Nephron (organoid): Measurements from ENCODE around the gene KRTAP5-1.
"Not testable (repeated sequence)": the region's sequence is repeated elsewhere in the genome, so short reads cannot be mapped to it uniquely, and the experiment has no call there.

ENCODE experiments used
- H3K27ac Mint-ChIP-seq, 3 experiments: 2 replicates each; pipeline ENCODE4 v1.8.0; 2020; ENCODE audit warnings: mixed read lengths in 3 of 3, mild to moderate bottlenecking in 2 of 3, moderate library complexity in 1 of 3
- H3K27me3 Mint-ChIP-seq: 2 replicates; pipeline ENCODE4 v1.8.0; 2021; ENCODE audit warnings: low read depth, mild to moderate bottlenecking, moderate library complexity, mixed read lengths
- H3K36me3 Mint-ChIP-seq: 2 replicates; pipeline ENCODE4 v1.8.0; 2020; ENCODE audit warnings: low read depth, mixed read lengths
- H3K4me1 Mint-ChIP-seq: 2 replicates; pipeline ENCODE4 v1.8.0; 2020; ENCODE audit warnings: mixed read lengths
- H3K4me3 Mint-ChIP-seq, 3 experiments: 2 replicates each; pipeline ENCODE4 v1.8.0; 2020; ENCODE audit warnings: mild to moderate bottlenecking in 3 of 3, mixed read lengths in 3 of 3, moderate library complexity in 2 of 3
- H3K9me3 Mint-ChIP-seq: 2 replicates; pipeline ENCODE4 v1.8.0; 2020; ENCODE audit warnings: mixed read lengths
- TF ChIP-seq, protein P1 (sequence below), 3 experiments: fragments of 200-600 bp; sonication (generic); IDR thresholded peaks; one replicate each; pipeline ENCODE4 v1.5.0; 2021; ENCODE audit warnings: antibody characterized with exemption in 3 of 3; ENCODE audit not compliant: unreplicated experiment in 3 of 3

The KRTAP5-1 gene

DNA sequence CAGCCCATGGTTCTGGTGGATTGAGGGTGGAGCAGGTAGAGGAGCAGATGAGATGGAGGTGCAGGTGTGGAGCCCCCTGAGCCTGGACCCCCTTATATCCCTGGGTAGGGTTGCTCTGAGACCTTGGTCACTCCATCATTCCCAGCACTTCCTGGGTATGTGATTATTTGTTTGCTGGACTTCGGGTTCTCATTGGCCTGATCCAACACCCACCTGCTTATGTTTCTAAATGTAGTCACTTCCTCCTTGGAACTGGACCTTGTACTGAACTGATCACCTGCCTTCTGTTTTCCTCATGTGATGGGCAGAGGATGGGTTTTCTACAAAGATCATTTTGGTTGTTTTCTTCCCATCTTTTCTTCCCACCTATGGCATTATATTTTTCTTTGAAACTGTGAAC is 37.0 kb upstream of the KRTAP5-1 start, which contains the start of gene KRTAP5-4:
KRTAP5-4 (minus strand) TSS at position 53 of the 400 bp plus-strand sequence; CDS start at position 8, 45 bp downstream.
- Mint-ChIP-seq H3K27ac (no peak within 1 kb of the TSS), H3K9me3 (peaks cover 6% of the 10 kb centered on the region), H3K4me1 (no peaks in the 10 kb centered on the region), H3K27me3 (peaks cover 27% of the 10 kb centered on the region), H3K36me3 (no peaks in the 10 kb centered on the region), H3K4me3 (no peak within 1 kb of the TSS)
- TF ChIP-seq, protein P1, sequence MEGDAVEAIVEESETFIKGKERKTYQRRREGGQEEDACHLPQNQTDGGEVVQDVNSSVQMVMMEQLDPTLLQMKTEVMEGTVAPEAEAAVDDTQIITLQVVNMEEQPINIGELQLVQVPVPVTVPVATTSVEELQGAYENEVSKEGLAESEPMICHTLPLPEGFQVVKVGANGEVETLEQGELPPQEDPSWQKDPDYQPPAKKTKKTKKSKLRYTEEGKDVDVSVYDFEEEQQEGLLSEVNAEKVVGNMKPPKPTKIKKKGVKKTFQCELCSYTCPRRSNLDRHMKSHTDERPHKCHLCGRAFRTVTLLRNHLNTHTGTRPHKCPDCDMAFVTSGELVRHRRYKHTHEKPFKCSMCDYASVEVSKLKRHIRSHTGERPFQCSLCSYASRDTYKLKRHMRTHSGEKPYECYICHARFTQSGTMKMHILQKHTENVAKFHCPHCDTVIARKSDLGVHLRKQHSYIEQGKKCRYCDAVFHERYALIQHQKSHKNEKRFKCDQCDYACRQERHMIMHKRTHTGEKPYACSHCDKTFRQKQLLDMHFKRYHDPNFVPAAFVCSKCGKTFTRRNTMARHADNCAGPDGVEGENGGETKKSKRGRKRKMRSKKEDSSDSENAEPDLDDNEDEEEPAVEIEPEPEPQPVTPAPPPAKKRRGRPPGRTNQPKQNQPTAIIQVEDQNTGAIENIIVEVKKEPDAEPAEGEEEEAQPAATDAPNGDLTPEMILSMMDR (IDR thresholded peaks at IDR 0.05; ENCODE audit: unreplicated experiment in 3 of 3) = no peak

DNA sequence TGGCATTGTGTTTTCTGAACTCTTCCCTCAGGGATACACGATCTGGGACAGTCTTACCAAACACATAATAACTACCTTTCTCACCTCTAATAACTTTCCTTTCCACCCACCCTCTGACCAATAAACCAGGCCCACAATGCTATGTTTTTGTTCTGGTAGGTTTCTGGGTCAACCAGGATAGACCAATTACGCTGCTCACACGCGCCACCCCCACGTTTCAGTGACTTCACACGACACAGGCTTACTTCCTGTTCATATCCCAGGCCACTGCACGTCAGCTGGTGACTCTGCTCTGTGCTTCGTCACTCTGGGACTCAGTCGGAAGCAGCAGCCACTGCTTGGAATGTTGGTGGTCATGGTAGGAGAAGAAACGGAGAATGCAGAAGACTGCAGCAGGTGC is 34.4 kb upstream of the KRTAP5-1 start:
- Mint-ChIP-seq H3K9me3 (peaks cover 11% of the 10 kb centered on the region), H3K4me3 (no peak overlapping the region), H3K27me3 (peaks cover 15% of the 10 kb centered on the region), H3K4me1 (no peaks in the 10 kb centered on the region), H3K36me3 (no peaks in the 10 kb centered on the region), H3K27ac (no peak overlapping the region)
- TF ChIP-seq, protein P1 (IDR thresholded peaks at IDR 0.05; ENCODE audit: unreplicated experiment in 3 of 3) = no peak

DNA sequence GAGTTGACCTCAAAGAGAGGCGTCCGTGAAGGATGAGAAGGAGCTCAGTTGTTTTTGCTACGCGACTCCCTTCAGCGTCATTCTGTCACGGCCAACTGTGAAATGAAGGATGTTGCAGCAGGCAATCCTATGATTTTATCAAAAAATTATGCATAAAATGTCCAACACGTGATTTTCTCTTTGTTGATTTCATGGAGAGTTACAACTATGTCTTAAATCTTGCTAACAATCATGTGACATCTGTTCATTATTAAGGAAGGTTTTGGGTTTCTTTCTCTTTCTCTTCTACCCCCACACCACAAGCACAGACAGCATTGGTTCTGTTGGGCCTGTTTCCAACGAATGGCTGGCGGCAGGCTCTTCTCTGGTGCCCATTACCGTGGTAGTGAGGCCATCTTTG is 33.1 kb upstream of the KRTAP5-1 start:
- H3K9me3 Mint-ChIP-seq = peaks cover 15% of the 10 kb centered on the region
- H3K36me3 Mint-ChIP-seq = no peaks in the 10 kb centered on the region
- H3K4me3 Mint-ChIP-seq = no peak overlapping the region
- H3K4me1 Mint-ChIP-seq = no peaks in the 10 kb centered on the region
- H3K27me3 Mint-ChIP-seq = peaks cover 9% of the 10 kb centered on the region
- no peak overlapping the region for H3K27ac Mint-ChIP-seq
- TF ChIP-seq, protein P1 (IDR thresholded peaks at IDR 0.05; ENCODE audit: unreplicated experiment in 3 of 3) = no peak

DNA sequence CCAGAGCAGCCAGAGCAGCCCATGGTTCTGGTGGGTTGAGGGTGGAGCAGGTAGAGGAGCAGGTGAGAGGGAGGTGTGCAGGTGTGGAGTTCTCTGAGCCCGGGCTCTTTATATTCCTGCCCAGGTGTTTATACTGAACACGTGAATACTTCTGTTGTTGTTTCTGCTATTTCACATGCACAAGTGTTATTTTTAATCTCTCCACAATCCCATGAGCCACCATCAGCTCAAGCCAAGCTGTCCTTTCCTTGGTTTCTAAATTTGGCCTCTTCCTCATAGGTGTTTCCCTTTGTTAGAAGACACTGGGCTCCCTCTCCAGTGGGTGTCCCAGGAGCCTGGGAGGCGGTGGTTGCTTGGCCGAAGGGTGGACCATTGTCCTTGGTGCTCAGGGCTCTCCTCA is 23.3 kb upstream of the KRTAP5-1 start, which contains the start of gene KRTAP5-3:
KRTAP5-3 (minus strand) TSS at position 101 of the 400 bp plus-strand sequence; CDS start at position 23, 78 bp downstream.
- Mint-ChIP-seq H3K36me3 (no peaks in the 10 kb centered on the region), H3K27me3 (peaks cover 37% of the 10 kb centered on the region), H3K4me1 (peaks cover 7% of the 10 kb centered on the region), H3K4me3 (peak within 1 kb of the TSS in 2 of 3 experiments; percentile 14 to 38), H3K9me3 (peaks cover 6% of the 10 kb centered on the region), H3K27ac (peak within 1 kb of the TSS in 1 of 3 experiments; percentile 16)
- TF ChIP-seq, protein P1 (IDR thresholded peaks at IDR 0.05; ENCODE audit: unreplicated experiment in 3 of 3) = no peak

DNA sequence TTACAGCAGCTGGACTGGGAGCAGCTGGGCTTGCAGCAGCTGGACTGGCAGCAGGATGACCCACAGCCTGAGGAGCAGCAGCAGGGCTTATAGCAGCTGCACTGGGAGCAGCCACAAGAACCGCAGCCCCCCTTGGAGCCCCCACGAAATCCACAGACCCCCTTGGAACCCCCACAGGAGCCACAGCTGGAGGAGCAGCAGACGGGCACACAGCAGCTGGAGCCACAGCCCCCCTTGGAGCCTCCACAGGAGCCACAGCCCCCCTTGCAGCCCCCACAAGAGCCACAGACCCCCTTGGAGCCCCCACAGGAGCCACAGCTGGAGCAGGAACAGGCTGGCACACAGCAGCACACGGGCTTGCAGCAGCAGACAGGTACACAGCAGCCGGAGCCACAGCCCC is 22.8 kb upstream of the KRTAP5-1 start:
- H3K36me3 Mint-ChIP-seq, H3K4me3 Mint-ChIP-seq, H3K27ac Mint-ChIP-seq, H3K4me1 Mint-ChIP-seq, H3K9me3 Mint-ChIP-seq: not testable (repeated sequence)
- H3K27me3 Mint-ChIP-seq = peaks cover 42% of the 10 kb centered on the region

DNA sequence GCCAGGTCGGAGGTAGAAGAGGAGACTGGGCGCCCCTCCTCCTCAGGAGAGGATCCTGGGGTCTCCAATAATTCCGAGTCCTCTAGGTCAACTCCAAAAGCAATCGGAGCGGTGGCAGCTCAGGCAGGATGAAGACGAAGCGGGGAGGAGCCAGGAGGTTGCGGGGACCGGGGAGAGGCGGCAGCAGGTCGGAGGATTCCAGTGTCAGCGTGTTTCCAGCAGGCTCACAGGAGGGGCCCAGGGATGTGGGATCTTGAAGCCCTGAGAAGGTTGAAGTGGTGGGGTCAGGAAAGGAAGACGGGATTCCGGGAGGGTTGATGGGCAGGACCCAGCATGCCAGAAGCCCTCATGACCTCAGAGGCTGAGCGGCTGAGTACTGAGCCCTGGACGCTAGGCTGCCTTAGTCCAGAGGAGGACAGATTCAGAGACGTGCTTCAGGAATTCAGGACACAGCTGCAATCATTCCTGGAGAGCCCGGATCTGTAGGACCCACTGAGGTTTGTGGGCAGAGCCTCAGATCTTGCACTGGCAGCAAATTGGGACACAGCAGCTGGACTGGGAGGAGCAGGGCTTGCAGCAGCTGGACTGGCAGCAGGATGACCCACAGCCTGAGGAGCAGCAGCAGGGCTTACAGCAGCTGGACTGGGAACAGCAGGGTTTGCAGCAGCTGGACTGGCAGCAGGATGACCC is 22.2 kb upstream of the KRTAP5-1 start:
- peak overlapping the region in 1 of 3 experiments; percentile 16 for H3K27ac Mint-ChIP-seq
- H3K9me3 Mint-ChIP-seq, H3K4me1 Mint-ChIP-seq, H3K36me3 Mint-ChIP-seq: not testable (repeated sequence)
- H3K27me3 Mint-ChIP-seq = peaks cover 45% of the 10 kb centered on the region
- H3K4me3 Mint-ChIP-seq = peak overlapping the region in 2 of 3 experiments; percentile 38 to 48

DNA sequence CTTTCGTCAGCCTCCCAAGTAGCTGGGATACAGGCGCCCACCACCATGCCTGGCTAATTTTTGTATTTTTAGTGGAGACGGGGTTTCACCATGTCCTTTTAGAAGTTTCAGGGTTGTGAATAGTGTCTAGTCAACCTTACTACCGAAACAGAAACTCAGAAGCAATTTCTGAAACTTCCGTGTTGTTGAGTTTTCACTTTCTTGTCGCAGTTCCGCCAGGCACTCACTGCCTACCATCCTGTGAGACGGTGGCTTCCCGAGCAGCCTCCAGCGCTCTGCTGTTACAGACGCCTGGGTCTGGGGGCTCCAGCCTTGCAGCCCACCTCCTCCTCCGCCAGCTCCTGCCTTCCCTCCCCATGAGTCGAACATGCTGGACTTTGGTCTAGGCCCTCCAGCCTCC is 20.8 kb upstream of the KRTAP5-1 start:
- H3K27ac Mint-ChIP-seq, H3K36me3 Mint-ChIP-seq, H3K4me3 Mint-ChIP-seq, H3K4me1 Mint-ChIP-seq: not testable (repeated sequence)
- Mint-ChIP-seq H3K27me3 (peaks cover 59% of the 10 kb centered on the region), H3K9me3 (peaks cover 14% of the 10 kb centered on the region)
